Measurements from ENCODE around the gene MAP2K7.
"Not testable (repeated sequence)": the region's sequence is repeated elsewhere in the genome, so short reads cannot be mapped to it uniquely, and the experiment has no call there.

MAP2K7 gene

DNA sequence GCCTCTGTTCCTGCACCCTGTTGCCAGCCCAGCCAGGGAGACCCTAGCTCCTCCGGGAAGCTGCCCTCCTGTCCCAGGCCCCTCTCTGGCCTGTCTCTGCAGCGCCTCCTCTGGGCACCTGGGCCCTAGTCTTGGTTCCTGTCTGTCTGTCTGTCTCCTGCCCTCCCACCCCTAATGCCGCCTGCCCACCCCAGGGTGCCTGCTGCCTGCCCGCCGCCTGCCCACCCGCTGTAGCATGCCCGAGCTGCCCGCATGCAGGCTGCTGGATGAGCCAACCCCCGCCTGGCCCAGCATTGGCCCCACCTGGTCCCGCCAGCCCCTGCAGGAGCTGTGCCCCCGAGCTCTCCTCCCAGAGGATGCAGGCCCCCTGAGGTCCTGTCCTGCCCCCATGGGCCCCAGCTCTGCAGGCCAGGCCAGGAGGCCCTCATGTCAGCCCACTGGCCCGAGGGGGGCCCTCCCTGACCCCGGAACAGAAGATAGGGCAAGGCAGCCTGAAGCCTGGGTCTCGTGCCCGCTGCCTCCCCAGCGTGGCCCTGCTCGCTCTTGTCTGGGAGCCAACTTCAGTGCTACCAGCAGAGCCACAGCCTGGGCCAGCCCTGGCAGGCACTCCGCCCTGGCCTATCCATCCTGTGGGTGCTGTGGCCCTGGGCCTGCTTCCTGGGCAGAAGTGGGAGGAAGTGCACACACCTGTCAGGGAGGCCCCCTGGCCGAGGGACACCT is 5.2 kb downstream of the MAP2K7 start:
- no peak for DNase-seq

DNA sequence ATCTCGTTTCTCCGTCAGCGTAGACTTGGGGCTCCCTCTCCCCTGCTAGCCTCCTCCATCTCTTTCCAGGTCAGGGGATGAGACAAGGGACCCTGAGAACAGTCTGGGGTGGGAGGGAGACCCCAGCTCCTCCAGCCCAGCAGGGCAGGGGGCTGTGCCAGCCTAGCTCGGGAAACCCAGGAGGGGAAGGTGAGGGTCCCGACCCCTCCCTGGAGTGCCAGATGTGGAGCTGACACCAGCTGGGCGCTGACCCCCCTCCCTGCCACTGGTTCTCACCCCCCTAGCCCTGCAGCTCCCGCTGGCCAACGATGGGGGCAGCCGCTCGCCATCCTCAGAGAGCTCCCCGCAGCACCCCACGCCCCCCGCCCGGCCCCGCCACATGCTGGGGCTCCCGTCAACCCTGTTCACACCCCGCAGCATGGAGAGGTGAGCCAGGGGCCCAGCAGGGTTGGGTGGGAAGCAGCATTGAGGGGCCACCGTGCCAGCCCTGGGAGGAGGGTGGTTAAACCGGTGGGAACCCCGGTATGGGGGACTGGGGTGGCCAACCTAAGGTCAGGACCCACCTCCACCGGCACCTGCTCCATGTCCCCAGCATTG is 5.9 kb downstream of the MAP2K7 start:
- no peak for DNase-seq

DNA sequence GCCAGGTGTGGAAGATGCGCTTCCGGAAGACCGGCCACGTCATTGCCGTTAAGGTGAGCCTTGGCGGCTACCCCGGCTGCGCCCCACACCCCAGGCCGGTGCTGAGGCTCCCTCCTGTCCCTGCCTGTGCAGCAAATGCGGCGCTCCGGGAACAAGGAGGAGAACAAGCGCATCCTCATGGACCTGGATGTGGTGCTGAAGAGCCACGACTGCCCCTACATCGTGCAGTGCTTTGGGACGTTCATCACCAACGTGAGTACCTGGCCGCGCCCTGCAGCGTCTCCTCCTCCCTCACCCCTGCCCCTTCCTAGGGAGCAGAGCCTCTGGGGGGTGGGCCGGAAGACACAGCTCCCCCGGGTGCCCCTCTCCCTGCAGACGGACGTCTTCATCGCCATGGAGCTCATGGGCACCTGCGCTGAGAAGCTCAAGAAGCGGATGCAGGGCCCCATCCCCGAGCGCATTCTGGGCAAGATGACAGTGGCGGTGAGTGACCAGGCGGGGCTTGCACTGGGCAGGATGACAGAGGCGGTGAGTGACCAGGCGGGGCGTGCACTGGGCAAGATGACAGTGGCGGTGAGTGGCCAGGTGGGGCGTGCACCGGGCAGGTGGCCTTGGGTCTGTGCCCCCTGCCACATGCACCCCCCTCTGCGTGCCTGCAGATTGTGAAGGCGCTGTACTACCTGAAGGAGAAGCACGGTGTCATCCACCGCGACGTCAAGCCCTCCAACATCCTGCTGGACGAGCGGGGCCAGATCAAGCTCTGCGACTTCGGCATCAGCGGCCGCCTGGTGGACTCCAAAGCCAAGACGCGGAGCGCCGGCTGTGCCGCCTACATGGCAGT is 6.9 kb downstream of the MAP2K7 start:
- DNase-seq, result no peak

DNA sequence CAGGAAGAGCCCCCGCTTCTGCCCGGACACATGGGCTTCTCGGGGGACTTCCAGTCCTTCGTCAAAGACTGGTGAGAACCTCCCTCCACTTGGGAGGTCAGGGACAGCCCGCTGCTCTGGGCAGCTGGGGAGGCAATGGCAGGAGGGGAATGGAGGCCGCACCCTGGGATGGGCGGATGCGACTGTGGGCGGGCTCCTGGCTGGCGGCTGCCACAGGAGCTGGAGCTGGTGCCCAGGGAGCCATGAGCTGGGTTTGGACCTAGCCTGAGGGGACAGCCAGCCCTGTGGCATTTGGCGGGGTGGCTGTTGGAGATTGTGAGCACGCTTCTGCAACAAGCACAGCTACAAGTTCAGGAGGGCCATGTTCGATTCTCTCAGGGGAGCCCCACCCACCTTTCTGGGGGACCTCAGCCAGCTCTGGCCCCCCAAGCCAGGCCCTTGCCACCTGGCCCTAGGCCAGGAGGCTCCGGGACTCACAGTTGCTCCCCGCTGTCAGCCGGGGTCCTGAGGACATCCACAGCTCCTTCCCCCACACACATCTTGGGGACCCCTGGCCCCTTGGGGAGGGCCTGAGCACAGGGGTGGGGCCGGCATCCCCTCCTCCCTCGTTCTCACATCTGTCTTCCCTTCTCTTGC is 7.9 kb downstream of the MAP2K7 start:
- no peak for DNase-seq

DNA sequence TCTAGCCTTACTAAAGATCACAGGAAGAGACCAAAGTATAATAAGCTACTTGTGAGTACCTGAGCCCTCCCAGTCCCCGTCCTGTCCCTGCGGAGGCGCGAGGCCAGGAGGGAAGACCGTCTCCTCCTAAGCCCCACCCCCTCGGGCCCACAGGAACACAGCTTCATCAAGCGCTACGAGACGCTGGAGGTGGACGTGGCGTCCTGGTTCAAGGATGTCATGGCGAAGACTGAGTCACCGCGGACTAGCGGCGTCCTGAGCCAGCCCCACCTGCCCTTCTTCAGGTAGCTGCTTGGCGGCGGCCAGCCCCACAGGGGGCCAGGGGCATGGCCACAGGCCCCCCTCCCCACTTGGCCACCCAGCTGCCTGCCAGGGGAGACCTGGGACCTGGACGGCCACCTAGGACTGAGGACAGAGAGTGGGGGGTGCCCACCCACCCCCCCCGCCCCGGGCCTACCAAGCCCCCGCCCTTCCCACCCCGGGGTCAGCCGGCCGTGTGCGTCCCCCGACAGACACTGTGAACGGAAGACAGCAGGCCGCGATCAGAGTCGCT is 8.5 kb downstream of the MAP2K7 start:
- DNase-seq, result no peak

DNA sequence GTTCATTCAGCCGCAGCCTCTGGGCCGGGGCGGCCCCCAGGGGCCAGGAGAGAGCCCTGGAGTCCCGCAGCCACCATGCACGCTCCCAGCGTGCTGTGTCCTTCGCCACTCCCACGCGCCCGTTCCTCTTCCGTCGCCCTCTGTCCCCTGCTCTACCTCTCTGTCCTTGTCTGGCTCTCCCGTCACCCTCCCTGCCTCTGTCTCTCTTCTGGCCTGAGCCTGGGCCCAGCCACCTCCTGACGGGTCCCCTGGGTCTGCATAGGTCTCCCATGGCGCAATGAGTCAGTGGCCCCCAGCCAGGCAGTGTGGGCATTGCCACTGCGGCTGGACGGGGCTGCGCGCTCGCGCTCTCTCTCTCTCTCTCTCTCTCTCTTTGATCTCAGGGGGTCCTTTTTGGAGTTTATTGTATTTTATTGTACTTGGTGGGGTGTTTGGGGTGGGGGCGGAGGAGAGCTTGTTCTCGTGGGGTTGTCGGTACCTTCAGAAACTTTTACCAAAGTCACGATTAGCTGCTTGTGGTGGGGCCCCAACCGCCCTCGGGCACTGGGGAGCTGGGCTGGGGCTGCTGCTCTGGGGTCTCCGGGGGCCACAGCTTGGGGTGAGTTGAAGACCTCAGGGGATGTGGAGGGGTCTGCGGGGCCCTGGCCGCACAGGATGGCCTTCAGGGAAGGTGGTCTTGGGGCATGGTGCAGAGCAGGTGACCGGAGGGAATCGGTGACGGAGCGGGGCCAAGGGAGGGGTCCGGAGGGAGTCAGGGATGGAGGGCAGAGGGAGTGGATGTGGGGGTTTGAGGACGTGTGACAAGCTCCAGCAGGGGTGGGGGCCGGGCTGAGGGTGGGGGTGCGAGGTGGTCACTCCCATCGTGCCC is 9.3 kb downstream of the MAP2K7 start:
- DNase-seq, result no peak

DNA sequence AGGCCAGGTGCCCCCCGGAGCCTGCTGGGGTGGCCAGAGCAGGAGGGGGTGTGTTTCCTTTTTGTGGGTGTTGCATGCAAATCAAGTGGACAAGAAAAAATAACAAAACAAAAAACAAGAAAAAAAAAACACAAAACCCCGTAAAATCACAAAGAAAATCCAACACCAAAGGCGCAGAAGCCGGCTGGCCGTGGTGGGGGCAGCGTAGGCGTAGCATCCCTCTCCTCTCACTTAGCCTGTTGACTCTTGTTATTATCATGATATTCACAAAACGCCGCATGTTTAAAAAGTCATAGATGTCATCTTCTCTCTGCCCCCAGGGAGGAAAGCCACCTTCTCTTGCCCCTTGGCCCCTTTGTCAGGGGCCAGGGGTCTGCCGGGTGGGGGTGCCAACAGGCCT is 10.0 kb downstream of the MAP2K7 start:
- DNase-seq, result no peak

DNA sequence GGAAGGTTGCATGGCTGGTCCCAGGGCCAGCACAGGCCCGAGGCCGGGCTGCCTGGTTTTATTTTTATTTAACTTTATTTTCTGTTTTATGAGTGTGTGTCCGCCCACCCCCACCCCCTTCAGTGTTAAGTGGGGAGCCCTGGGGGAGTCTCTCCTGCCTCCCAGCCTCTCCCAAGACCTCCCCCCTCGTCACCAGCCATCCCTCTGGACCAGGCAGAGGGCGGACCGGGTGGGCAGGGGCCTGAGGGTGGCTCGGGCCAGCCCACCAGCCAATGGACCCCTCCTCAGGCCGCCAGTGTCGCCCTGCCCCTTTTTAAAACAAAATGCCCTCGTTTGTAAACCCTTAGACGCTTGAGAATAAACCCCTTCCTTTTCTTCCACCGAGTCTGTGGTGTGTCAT is 10.4 kb downstream of the MAP2K7 start:
- DNase-seq, result no peak

DNA sequence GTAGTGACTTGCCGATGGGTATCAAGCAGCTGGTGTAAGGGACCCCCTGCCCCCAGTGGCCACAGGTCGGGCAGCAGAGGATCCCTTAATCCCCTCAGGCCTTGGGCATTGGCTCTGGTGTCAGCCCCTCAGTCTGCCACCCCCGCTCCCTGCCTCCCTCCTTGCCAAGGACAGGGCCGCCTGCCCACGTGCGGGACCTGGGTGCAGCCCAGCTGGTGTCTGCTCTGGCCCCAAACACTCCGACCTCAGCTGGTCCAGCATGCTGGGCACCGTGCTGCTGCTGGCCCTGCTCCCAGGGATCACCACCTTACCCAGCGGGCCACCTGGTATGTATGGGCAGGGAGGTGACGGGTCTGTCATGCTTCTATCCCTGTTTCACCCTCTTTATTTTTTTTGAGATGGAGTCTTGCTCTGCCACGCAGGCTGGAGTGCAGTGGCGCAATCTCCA is 10.9 kb downstream of the MAP2K7 start, which contains the start of gene TGFBR3L:
Gene TGFBR3L, plus strand, starts transcription at position 233 of the 448 bp plus-strand sequence.
- no peak for DNase-seq

DNA sequence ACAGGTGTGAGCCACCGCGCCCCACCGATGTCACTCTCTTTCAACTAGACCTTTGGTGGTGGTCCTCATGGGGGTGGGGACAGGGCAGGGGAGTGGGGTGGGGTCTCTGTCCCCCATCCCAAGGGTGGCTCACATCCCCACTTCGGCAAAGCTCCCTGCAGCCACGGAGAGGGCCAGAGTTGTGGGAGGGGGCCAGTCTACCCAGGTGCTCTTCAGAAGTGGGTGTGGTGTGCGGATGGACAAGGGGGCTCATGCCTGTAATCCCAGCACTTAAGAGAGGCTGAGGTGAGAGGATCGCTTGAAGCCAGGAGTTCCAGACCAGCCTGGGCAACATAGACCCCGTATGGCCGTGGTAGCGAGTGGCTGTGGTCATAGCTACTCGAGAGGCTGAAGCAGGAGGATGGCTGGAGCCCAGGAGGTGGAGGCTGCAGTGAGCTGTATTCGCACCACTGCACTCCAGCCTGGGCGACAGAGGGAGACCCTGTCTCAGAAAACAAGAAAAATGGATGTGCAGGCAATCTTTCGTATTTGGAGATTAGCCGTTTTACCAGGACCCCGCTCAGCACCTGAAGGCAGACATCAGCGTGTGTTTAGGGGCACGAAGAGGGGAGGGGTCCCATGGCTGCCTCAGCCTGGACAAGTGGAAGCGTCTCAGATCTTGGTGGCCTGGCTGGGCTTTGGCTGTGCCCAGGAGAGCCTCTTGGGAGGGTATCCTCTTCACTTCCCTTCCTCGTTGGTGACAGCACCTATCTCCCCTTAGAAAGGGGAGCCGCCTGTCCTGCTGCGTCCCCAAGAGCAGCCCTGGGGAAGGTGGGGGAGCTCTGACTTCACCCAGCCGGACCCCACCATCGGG is 11.8 kb downstream of the MAP2K7 start:
- DNase-seq, result peak; percentile 33

DNA sequence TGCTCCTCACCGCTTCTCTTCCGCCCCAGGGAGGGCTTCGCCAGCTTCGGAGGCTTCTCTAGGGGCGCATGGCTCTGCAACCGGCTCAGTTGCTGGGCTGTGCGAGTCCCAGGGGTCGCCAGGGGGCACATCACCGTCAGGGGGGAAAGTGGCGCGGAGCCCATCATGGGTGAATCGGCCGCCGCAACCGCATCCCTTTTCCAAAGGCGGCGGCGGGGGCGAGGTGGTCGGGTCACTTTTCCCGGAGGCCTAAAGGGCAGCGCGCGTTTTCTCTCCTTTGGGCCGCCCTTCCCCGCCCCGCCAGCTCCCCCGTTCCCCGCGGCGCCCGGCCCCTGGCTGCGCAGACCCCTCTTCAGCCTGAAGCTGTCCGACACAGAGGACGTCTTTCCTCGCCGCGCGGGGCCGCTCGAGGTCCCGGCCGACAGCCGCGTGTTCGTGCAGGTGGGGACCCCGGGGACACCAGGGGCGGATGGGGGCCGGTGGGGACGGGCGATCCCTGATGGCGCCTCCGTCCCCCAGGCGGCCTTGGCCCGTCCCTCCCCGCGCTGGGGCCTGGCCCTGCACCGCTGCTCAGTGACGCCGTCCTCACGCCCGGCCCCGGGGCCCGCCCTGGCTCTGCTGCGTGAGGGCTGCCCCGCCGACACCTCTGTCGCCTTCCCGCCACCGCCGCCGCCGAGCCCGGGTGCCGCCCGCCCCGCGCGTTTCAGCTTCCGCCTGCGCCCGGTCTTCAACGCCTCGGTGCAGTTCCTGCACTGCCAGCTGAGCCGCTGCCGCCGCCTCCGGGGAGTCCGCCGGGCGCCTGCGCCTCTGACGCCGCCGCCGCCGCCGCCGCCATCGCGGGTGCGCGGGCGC is 12.7 kb downstream of the MAP2K7 start:
- DNase-seq, result peak; percentile 72

DNA sequence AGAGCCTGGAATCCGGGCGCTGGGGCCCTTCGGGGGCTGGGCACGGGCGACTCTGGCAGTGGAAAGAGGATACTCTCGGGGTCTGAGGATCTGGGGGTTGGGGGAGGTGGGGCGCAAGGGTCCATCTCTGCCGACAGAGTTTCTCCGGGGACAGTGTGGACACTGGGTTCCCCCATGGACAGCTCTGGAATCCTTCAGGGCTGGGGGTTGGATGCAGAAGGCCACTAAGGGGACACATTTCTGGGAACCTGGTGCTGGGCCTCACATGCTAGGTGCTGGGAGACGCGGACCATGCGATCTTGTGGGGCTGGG is 13.2 kb downstream of the MAP2K7 start:
- DNase-seq, result peak; percentile 55

DNA sequence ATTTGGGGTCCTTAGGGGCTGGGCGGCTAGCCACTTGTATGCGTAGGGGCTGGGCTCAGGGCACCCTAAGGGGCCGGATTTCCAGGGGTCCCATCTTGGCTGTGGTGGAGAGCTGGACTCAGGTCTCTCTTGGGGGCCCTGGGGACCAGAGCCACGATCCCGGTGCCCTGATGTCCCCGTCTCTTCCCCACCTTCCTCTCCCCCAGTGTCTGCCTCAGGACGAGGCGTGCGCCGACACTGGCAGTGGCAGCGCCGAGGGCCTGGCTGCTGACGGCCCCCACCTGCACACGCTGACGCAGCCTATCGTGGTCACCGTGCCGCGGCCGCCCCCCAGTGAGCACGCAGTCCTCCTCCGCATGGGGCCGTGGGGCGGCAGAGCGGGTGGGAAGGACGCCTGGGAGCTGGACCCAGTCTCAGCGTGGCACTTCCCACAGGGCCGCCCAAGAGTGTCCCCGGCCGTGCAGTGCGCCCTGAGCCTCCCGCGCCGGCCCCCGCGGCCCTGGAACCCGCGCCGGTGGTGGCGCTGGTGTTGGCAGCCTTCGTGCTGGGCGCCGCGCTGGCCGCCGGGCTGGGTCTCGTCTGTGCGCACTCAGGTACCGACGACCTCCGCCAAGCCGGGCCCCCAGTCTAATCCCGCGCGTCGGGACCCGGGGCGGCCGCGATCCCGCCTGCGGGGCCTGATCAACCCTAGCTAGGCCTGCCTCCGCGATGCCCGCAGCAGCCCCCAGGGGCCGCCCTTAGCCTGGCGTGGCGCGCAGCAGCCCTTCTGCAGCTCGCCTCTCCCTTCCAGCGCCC is 13.8 kb downstream of the MAP2K7 start:
- peak; percentile 75 for DNase-seq

DNA sequence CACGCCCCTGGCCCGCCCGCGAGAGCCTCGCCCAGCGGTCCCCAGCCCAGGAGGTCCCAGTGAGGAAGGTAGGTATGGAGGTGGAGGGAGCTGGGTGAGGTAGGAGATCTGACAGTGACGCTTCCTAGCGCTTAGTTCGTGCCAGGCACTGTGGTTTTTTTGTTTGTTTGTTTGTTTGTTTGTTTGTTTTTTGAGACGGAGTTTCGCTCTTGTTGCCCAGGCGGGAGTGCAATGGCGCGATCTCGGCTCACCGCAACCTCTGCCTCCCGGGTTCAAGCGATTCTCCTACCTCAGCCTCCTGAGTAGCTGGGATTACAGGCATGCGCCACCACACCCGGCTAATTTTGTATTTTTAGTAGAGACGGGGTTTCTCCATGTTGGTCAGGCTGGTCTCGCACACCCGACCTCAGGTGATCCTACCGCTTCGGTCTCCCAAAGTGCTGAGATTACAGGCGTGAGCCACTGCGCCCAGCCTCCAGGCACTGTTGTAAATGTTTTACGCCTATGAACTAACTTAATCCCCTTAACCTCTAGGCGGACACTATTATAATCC is 14.5 kb downstream of the MAP2K7 start:
- DNase-seq, result not testable (repeated sequence)

DNA sequence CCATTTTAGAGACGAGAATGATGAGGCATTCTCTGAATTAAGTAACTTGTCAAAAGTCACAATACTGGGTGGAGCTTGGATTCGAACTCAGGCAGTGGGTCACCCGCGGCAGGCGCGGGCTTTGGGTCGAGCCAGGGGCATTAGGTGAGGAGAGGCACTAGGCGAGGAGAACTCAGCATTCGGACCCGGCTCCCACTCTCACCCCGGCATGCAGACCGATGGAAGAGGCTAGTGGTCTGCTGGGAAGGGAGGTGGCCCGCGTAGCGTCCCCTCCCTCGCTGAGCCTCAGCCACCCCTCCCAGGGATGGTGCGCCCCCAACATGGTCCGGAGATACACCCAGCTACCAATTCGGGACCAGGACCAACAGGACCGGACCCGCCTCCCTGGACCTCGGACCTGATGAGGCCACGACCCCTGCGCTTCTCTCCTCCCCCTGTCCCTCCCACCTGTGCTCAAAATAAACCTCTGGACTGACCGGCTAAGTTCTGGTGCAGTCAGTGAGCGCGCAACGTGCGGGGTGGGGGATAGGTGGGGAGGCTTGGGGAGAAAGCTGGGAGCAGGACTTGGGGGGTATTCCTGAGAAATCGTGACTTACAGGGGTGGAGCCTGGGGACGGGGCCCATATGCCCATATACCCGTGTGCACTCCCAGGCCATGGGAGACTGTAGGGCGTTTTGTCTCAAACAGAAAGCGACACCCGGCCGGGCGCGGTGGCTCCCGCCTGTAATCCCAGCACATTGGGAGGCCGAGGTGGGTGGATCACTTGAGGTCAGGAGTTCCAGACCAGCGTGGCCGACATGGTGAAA is 15.1 kb downstream of the MAP2K7 start:
- peak; percentile 51 for DNase-seq

DNA sequence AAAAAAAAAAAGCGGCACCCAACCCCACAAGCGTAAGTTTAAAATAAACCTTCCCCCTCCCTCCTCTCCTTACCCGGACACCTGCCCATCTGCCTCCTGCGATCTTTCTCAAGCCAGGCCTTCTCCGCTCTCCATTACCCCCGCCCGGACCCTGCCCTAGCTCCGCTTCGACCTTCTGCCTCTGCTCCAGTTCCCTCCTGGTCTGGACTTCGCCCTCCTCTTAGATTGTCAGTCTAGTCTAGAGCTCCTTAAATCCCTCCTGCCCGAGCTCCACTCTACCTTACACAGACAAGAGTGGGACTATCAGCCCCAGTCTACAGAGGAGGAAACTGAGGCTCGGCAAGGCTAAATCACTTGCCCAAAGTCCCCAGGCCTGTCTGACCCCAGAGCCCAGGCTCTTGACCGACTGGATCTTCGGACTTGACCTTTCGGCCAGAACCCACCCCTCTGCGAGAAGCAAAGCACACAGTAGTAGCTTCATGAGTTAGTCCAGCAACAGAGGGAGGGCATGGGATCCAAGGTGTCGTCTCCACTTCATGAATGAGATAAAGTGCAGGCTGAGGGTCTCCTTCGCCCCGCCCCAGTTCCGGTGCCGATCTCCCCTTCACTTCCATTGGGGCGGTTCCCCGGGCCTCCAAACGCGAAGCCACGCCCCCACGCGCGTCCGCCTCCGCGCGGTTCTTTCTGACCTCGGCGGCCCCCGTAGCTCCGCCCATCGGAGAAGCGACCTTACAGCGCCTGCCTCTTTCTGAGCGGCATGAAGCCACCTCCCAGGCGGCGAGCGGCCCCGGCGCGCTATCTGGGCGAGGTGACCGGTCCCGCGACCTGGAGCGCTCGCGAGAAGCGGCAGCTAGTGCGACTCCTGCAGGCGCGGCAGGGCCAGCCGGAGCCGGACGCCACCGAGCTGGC is 16.2 kb downstream of the MAP2K7 start, which contains the start of gene SNAPC2:
Gene SNAPC2, plus strand, starts transcription at position 729 of the 909 bp plus-strand sequence. Its CDS starts 29 bp downstream, at position 758.
- peak; percentile 96 for DNase-seq
